SKM-1 (cell line): Measurements from ENCODE around the gene ABHD12.

Experiments
- DNase-seq: peaks from one replicate; lab custom pipeline; 2025; ENCODE audit not compliant: unreplicated experiment; lab: John Stamatoyannopoulos, UW

The ABHD12 gene

DNA sequence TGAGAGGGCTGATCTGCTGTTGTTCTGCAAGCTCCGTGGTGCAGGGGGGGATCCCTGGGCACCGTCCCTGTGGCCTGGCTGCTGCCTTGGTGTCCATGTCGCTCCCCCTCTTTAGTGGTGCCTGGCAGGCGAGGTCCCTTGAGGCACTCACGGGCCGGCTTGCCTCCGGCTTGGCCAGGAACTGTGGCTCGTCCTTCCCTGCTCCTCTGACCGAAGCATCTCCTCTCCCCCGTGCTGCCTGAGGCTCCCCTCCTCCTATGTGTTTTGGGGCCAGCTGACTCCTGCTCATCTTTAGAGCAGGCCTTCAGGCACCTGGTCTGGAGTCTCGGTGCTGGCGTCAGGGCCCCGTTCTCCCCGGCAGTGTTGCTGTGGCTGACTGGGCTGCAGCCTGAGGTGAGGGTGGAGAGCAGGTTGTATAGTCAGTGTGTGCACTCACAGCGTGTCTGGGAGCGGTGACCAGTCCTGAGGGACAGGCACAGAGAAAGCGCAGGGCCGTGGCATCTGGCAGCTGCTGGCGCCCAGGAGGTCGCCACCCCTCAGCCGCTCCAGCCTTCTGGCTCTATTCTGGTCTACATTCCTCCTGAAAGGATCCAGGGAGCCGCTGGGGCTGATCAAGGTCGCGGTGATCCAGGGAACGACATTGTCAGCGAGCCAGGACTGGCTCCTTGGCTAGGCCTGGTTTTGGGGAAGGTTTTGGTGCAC, 99.1 kb downstream of the ABHD12 start:
- no peak for DNase-seq

DNA sequence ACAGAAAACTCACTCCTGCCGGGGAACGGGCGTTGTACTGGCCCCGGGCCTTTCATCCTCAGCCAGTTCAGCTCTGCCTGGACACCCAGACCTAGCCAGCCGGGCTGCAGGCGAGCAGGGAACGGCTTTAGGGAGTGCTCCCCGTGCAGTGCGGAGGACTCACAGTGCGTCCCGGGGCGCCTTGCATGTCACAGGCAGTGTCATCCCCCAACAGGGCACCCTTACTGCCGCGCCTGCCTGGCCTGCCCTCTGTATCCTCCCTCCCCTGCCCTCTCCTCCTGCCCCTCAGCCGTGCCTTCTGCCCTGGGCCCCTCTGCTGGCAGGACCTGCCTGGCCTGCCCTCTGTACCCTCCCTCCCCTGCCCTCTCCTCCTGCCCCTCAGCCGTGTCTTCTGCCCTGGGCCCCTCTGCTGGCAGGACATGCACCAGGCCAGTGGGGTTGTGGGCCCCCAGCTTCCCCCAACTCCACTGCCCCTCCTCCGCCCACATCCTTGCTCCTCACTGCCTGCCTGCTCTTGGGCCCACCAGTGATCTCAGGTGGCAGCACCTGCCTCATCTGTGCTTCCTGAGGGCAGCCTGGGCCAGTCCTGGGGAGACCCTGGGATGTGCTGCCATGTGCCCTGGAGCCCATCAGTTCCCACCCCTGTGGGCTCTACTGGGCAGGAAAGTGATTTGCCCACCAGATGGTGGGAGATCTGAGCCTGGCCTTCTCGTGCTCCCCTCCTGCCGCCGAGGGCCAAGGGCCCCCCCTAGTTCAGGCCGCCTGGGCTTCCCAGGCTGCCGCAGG, 99.8 kb downstream of the ABHD12 start:
- DNase-seq = no peak

DNA sequence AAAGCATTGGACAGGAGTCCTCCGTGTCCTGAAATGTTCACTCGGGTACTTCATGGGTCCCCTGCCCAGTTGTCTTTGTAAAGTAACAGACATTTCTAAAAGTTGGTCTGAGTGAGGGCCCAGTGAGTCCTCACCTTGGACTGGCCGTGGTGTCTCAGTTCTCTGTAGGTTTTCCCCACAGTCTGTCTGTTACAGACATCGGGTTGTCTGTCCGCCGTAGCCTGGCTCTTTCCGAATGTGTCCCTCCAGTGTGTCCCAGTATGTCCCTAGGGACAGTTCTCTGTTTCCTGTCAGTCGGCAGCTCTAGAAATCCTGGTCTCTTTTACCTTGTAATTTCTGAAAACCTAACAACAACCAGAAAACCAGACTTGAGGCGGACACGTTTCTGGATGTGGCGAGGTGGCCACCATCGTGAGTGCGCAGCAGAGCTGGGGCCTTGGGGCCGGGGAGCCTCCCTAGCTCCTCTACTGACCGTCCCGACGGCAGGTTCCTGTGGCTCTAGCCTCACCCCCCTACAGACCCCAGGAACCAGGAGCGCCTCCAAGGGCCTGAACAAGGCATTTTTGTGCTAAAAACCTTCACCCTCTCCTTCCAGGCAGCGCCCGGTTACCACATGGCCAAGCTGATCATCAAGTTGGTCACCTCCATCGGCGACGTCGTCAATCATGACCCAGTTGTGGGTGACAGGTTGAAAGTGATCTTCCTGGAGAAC, 100.6 kb downstream of the ABHD12 start:
- no peak for DNase-seq

DNA sequence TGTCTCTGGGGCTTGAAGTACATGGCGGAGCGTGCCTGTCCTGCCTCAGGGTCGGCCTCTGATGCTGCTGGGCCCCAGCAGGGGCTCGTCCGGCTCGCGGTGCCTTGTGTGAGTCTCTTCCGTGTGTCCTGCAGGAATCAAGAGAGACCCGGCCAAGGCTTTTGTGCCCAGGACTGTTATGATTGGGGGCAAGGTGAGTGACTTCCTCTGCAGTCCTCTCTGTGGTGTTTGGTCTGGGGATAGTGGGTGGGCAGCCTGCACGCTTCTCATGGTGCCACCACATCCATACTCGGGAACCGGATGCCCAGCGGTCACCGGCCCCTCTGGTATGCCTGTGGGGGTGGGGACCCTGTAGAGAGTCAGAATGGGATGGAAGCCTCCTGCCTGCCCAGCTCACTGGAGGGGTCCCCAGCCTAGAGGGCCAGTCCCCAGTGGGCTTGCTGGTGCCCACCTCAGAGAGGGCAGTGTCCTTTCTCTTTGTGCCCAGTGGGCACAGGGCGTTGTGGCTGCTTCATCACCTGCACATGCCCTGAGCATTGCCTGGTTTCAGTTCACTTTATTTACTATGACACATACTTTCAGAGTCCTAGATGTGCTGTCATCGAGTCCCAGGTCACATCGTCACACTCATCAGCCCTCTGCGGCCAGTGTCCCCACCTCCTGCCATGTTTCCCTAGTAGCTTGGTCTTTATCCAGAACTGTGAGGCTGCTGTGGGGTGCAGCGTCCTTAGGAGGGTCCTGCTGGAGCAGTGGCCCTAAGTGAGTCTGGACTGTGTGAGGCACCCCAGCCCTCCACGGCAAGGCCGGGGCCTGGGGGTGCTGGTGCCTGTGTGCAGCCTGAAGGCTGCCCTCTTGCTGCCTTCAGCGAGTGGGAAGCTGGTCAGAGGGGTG, 102.1 kb downstream of the ABHD12 start:
- no peak for DNase-seq

DNA sequence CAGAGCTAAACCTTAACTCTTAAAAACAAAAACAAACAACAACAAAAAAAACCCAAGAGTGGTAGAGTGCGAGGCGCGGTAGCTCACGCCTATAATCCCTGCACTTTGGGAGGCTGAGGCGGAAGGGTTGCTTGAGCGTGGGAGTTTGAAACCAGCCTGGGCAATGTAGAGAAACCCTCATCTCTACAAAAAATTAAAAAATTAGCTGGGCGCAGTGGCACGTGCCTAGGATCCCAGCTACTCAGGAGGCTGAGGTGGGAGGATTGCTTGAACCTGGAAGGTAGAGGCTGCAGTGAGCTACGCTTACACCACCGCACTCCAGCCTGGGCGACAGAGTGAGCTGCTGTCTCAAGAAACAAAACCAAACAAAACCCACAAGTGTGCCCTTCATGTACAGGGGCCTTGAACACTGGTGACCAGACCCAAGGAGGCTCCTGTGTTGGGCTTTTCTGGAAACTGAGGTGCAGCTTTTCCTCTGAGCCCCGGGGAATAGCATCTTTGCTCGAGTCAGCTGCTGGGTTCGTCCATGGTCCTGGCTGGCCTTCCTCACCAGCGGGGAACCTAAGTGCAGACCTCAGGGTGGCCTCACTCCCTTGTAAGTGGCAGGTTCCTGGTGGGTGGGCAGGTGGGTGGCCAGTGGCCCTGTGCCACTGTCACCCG, 102.9 kb downstream of the ABHD12 start:
- no peak for DNase-seq

DNA sequence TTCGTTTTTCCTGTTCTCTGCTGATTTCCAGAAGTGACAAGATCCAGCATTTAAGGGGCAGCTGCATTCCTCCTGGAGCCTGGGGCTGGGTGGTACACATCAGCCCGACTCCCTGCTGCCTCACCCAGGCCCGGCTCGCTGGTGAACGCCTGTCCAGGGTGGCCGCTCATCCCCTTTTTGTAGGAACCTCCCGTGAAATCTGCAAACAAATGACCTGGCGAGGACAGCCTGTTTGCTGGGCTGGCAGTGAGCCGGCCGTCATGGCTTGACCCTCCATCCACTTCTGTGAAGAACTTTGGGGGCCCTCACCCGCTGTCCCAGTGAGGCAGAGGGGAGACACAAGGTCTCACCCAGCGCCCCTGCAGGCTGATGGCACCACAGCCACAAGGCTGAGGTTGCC, 103.7 kb downstream of the ABHD12 start:
- no peak for DNase-seq

DNA sequence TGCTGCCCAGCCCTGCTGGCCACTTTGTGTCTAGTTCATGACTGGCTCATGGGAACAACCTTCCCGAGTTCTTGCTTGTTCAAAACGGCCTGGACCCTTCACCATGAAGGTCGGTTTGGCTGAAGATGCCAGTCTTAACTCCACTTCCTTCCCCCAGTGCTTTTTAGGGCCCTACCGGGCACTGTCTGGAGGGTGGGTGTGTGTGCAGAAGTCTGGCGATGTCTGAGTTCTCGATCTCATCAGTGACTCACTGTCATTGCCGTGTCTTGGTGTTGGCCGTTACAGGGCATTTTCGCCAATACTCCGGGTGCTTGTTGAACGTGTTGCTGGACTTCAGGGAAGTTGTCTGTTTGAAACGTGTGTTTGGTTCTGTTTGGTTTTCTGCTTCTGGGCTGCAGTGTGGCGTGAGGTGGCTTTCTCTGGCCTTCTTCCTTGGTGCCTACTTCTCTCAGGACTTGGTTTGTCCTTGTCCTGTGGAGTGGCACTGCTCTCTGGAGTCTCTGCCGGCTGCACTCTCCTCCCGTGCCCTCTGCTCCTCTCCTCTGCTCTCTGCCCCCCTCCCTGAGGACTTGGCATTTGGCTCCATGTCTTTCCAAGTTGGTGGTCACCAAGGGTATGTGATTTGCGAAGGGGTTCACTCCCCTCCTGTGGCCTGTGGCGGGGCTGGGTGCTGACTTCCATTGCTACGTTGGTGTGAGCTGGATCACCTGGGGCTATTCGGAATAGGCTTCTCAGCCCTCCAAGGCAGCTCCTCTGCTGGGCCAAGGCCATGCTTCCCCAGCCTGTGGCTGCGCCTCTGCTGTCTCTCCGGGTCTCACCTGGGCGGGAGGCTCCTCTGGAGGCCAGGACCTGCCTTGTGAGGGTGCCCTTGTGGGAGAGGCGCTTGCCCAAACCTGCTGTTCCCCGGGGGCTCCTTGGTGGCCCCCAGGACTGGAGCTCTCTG, 104.5 kb downstream of the ABHD12 start:
- DNase-seq = no peak

DNA sequence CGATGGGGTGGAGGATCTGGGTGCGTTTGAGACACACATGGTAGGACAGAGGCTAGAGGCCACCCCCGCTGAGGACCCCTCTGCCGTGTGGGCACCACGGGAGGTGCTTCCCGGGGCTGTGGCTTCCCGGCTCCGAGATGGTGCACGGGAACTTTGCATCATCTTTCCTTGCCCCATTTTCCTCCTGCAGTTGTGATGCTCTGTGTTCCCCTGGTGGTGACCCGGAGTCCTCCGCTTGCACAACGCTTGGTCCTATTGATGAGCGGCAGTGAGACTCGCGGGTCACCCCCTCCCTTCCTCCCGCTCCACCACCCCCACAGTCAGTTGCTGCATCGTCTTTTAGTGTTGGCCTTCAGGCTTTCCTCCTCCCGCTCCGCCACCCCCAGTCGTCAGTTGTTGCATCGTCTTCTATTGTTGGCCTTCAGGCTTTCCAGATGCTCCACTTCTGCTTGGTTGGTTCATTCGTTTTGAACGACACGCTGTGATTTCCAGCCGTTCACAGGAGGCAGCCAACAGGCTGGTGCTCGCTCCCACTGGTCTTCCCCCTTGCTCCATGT, 105.5 kb downstream of the ABHD12 start:
- DNase-seq = no peak

DNA sequence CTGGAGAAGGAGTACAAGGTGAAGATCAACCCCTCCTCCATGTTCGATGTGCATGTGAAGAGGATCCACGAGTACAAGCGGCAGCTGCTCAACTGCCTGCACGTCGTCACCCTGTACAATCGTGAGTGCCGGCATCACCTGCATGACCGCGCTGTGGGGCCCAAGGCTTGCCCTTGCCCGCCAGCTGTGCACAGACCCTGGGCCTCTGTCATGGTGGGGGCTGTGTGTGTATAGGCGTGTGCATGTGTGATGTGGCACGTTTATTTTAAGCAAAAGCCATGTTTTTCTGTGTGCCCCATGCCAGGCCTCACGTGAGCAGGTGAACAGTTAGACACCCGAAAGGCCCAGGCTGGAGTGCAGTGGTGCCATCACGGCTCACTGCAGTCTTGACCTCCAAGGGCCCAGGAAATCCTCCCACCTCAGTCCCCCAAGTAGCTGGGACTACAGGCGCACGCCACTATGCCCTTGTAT, 106.5 kb downstream of the ABHD12 start:
- DNase-seq = no peak

DNA sequence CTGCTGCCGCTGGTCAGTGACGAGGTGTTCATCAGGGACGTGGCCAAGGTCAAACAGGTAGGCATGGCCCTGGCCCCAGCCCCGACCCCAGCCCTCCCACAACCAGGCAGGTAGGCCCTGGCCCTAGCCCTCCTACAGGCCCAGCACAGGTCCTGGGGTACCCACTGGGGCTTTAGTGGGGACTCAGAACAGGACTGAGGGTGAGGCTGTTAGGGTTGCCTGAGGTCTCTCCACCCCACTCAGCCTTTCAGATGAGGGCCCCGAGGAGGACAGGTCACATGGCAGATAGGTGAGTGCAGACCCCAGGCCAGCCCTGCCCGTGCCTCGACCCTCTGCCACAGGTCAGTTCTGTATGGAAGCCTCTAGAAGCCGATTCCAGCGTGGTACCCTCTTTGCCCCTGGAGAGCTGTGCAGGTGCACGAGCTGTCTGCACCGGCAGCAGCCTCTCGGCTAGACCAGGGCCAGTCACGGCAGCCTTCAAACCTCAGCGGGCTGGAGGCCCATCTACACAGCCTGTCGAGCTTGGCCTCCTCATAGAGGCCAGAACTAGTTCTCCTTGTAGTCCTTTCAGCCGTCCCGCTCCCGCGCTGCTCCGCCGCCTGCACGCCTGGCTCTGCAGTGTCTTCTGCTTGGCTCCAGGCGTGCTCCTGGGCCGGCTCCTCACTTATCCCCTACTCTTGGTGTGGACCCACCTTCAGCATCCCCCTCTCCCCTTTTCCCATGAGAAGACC, 107.2 kb downstream of the ABHD12 start:
- no peak for DNase-seq

DNA sequence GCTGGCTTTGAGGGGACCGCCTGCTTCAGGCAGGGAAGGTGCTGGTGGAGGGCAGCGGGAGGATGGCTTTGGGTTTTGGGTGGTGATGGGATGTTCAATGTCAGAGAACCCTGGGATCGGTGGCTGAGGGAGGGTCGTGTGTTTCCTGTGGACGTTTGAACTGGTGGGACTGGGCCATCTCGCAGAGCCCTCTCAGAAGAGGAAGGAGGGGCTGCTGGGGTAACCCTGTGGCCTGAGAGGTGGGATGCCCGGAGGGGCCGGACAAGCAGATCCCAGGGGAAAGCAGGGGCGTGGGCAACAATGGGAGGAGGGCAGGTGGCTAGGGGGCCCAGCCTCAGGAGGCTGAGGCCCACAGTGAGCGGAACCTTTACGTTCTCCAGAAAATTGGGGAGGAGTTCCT, 107.8 kb downstream of the ABHD12 start:
- DNase-seq = no peak

DNA sequence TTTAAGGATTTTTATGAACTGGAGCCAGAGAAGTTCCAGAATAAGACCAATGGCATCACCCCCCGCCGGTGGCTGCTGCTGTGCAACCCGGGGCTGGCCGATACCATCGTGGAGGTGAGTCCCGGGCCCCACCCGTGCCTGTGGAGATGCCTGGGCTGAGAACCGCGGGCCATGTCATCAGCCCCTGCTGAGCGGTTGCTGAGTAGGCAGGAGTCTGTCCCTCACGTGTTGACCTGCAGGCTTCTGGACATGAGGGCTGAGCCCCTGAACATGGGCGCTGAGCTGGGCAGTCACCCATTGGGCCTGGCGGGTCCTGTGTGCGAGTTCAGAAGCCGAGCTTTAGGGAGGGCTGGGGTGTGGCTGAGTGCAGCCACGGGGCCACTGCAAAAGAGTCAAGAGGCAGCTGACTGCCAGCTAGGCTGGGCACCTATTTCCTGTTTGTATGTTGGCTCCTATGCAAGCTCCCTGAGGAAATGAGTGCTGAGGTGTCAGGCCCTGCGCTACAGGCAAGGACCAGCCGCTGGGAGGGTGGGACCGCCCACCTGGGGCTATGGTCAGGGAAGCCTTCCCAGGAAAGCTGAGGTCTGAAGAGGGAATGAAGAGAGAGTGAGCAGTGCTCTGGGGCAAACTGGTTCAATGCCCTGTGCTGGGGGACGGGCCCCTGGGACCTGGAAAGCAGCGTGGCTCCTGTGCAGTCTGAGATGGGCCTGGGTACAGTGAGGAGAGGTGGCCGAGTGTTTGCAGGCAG, 108.4 kb downstream of the ABHD12 start:
- DNase-seq = no peak

DNA sequence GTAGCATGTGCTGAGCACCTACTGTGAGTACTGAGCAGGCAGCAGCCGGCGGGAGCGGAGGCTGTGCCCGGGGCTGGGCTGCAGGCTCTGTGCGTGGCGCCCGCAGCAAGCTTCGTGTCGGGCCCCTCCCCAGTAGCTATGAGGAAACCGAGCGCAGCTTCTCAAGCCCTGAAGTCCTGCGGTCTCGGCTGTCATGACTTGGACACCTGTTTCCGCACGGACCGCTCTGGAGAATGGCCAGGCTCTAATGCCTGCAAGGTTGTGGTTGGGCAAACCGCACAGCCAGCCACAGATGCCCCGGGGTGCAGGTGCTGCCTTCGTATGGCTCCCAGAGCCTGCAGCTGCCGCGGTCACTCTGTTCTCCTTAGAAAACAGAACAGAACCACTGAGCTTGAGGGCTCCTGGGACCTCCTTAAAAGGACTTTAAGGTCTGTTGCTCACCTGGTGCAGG, 109.1 kb downstream of the ABHD12 start:
- DNase-seq = no peak

DNA sequence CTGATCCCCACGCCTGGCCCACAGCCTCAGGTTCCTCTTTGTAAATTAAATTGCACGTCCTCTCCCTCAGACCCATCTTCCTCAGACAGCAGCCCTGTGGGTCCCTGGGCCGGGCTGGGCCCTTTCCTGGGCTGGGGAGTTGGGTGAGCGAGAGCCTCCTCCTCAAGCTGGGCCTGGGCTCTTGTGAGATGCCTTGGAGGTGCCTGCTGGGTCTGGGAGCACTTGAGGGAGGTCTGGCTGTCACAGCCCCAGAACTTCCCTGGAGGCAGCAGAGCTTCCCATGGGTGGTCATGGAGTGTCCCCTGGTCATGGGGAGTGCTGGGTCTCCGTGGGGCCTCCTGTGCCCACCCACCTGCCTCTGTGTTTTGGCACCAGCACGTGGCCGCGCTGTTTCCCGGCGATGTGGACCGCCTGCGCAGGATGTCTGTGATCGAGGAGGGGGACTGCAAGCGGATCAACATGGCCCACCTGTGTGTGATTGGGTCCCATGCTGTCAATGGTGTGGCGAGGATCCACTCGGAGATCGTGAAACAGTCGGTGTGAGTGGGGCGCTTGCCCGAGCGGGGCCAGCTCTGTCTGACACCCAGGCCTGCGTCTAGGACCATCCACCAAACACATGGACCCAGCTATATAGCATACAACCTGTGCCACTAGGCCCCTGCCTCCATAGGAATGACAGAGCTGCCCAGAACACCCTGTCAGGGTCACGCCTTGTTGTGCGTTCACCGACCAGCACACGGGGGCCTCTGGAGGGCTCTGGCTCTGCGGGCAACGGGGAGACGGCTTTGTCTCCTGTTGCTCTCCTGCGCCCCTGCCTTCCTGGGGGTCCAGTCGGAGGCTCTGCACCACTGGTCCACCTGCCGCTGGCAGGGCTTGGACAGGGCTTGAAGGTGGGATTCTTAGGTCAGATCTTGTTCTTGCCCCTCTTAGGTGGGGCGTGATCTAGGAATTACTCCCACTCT, 109.8 kb downstream of the ABHD12 start:
- no peak for DNase-seq

DNA sequence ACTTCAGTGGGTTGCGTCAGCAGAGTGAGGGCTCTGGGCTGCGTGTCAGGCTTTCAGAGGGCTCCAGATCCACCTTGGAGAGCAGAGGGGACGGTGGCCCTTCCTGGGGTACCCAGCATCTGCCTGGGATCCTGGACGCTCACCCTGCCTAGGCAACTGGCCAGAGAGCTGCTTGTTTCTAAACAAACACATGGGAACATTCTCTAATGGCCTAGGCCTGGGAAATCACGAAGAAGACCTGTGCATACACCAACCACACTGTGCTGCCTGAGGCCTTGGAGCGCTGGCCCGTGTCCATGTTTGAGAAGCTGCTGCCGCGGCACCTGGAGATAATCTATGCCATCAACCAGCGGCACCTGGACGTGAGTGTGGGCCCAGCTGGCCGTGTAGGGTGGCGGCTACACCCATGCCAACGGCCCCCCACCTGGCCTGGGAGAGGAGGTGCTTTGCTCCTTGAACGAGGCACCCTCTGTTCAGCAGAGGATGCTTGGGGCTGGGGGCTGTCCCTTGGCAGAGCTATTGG, 110.5 kb downstream of the ABHD12 start:
- no peak for DNase-seq

DNA sequence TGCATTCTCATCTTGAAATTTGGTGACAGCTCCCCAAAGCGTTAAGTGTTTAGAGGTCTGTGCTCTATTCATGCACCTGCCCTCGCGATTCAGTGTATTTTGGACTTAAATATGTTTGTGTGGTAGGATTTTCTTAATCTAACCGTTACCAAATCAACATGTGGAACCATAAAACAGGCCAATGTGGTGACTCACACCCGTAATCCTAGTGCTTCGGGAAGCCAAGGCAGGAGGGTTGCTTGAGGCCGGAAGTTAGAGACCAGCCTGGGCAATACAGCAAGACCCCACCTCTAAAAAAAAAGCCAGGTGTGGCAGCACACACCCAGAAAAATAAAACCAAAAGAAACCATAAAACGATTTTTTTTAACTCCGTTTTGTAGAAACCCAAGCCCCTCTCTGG, 111.2 kb downstream of the ABHD12 start:
- no peak for DNase-seq
